SU-DHL-6 (cell line): ENCODE data around the gene NTSR2.

Source experiments
- H2AFZ ChIP-seq: fragments of 200-600 bp; sonication (generic); 2 replicates; pipeline ENCODE4 v1.6.1; 2014; ENCODE audit warnings: low read depth, mild to moderate bottlenecking, moderate library complexity, mixed read lengths, antibody characterized with exemption, low read length; ENCODE audit not compliant: severe bottlenecking
- H3F3A ChIP-seq: fragments of 200-600 bp; shearing (Covaris generic); 2 replicates; pipeline ENCODE4 v1.6.0; 2016; ENCODE audit warnings: antibody characterized with exemption, mild to moderate bottlenecking; ENCODE audit not compliant: insufficient read depth
- H3K27ac ChIP-seq: fragments of 200-600 bp; sonication (generic); 2 replicates; pipeline ENCODE4 v1.5.1; 2016; ENCODE audit warnings: low read depth, mild to moderate bottlenecking, low read length, moderate library complexity, mixed read lengths
- H3K27me3 ChIP-seq: fragments of 200-600 bp; sonication (generic), shearing (Covaris generic); 2 replicates; pipeline ENCODE4 v1.6.0; 2014; ENCODE audit warnings: mild to moderate bottlenecking, low read length
- H3K36me3 ChIP-seq: fragments of 200-600 bp; sonication (generic); 2 replicates; pipeline ENCODE4 v1.6.1; 2014; ENCODE audit warnings: mild to moderate bottlenecking, low read length, mixed read lengths
- H3K4me2 ChIP-seq: fragments of 300-600, 200-600 bp; shearing (Covaris generic), sonication (generic); 2 replicates; pipeline ENCODE4 v1.6.0; 2014; ENCODE audit warnings: low read length, low read depth, mild to moderate bottlenecking; ENCODE audit not compliant: poor library complexity, severe bottlenecking
- H3K4me3 ChIP-seq: fragments of 200-600 bp; sonication (generic); 2 replicates; pipeline ENCODE4 v1.5.1; 2014; ENCODE audit warnings: antibody characterized with exemption, low read length, mild to moderate bottlenecking, mixed read lengths; ENCODE audit not compliant: insufficient read depth, poor library complexity, severe bottlenecking
- H3K79me2 ChIP-seq: fragments of 200-600 bp; sonication (generic); 2 replicates; pipeline ENCODE4 v1.6.1; 2014; ENCODE audit warnings: mild to moderate bottlenecking, low read length, moderate library complexity; ENCODE audit not compliant: insufficient read depth
- H3K9ac ChIP-seq: fragments of 200-600 bp; sonication (generic); 2 replicates; pipeline ENCODE4 v1.7.0; 2014; ENCODE audit warnings: mild to moderate bottlenecking, low read length
- H3K9me2 ChIP-seq: fragments of 200-600 bp; sonication (generic); replicated peaks from 2 replicates; pipeline ENCODE4 v1.6.1; 2014; ENCODE audit warnings: low read length; ENCODE audit not compliant: insufficient read depth
- H3K9me3 ChIP-seq: fragments of 200-600 bp; sonication (generic); 2 replicates; pipeline ENCODE4 v1.6.1; 2014; ENCODE audit warnings: low read length, mixed read lengths; ENCODE audit not compliant: insufficient read depth
- H4K20me1 ChIP-seq: fragments of 200-600 bp; sonication (generic); 2 replicates; pipeline ENCODE4 v1.6.1; 2014; ENCODE audit warnings: low read depth, mild to moderate bottlenecking, antibody characterized with exemption, low read length, moderate library complexity, mixed read lengths
- EZH2phosphoT487 ChIP-seq: fragments of 200-600 bp; sonication (generic), shearing (Covaris generic); conservative IDR thresholded peaks from 2 replicates; pipeline ENCODE4 v1.6.1; 2018; ENCODE audit warnings: mild to moderate bottlenecking, antibody characterized with exemption, low read length, moderate library complexity, mixed read lengths
- TF ChIP-seq, protein P1 (sequence below): fragments of 200-600 bp; sonication (generic); IDR thresholded peaks from one replicate; pipeline ENCODE4 v1.5.1; 2017; ENCODE audit warnings: antibody characterized with exemption, mild to moderate bottlenecking, low read length, moderate library complexity; ENCODE audit not compliant: insufficient read depth, poor library complexity, severe bottlenecking

Gene NTSR2

DNA sequence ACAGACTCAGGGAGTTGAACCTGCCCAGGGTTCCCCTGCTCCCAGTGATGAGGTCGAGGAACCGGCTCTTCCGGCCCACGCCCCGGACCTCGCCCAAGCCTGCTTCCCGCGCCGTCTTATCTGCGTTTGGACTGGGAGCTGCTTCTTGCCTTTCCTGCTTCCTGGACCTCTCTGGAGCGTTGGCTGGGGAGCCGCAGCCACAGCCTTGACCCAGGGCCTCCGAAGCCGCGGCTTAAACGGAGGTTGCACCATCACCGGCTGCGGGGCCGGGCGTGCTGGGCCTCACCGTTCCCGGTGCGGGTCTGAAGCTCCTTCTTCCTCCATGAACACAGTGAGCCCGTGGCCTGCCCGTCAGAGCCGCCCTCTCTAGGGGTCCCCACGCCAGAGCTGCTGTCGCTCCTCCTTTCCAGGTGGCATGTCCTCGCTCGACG is 13.3 kb downstream of the NTSR2 start:
- TF ChIP-seq, protein P1, sequence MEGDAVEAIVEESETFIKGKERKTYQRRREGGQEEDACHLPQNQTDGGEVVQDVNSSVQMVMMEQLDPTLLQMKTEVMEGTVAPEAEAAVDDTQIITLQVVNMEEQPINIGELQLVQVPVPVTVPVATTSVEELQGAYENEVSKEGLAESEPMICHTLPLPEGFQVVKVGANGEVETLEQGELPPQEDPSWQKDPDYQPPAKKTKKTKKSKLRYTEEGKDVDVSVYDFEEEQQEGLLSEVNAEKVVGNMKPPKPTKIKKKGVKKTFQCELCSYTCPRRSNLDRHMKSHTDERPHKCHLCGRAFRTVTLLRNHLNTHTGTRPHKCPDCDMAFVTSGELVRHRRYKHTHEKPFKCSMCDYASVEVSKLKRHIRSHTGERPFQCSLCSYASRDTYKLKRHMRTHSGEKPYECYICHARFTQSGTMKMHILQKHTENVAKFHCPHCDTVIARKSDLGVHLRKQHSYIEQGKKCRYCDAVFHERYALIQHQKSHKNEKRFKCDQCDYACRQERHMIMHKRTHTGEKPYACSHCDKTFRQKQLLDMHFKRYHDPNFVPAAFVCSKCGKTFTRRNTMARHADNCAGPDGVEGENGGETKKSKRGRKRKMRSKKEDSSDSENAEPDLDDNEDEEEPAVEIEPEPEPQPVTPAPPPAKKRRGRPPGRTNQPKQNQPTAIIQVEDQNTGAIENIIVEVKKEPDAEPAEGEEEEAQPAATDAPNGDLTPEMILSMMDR = no peak
- no peak for TF ChIP-seq EZH2phosphoT487
- H3K4me2 ChIP-seq = no peak overlapping the region
- no peaks in the 10 kb centered on the region for H3K79me2 ChIP-seq
- H3K27me3 ChIP-seq = no peaks in the 10 kb centered on the region
- H3F3A ChIP-seq = no peaks in the 10 kb centered on the region
- no peak overlapping the region for H3K27ac ChIP-seq
- H3K9me3 ChIP-seq = no peaks in the 10 kb centered on the region
- no peak overlapping the region for H3K9ac ChIP-seq
- H2AFZ ChIP-seq = no peak overlapping the region
- no peaks in the 10 kb centered on the region for H4K20me1 ChIP-seq
- no peaks in the 10 kb centered on the region for H3K9me2 ChIP-seq
- no peak overlapping the region for H3K4me3 ChIP-seq
- H3K36me3 ChIP-seq = no peaks in the 10 kb centered on the region

- TF ChIP-seq, protein P1 = no peak
- no peak for TF ChIP-seq EZH2phosphoT487
- Histone ChIP-seq H3K27me3 (no peaks in the 10 kb centered on the region), H3K4me3 (no peak overlapping the region), H3K9ac (no peak overlapping the region), H4K20me1 (no peaks in the 10 kb centered on the region), H3K36me3 (no peaks in the 10 kb centered on the region), H3F3A (no peaks in the 10 kb centered on the region), H3K9me2 (no peaks in the 10 kb centered on the region), H3K4me2 (no peak overlapping the region), H3K9me3 (no peaks in the 10 kb centered on the region), H3K27ac (no peak overlapping the region), H2AFZ (no peak overlapping the region), H3K79me2 (no peaks in the 10 kb centered on the region)
These were observed 13.7 kb downstream of the NTSR2 start for GRCh38 chr2:11656252-11656651.

DNA sequence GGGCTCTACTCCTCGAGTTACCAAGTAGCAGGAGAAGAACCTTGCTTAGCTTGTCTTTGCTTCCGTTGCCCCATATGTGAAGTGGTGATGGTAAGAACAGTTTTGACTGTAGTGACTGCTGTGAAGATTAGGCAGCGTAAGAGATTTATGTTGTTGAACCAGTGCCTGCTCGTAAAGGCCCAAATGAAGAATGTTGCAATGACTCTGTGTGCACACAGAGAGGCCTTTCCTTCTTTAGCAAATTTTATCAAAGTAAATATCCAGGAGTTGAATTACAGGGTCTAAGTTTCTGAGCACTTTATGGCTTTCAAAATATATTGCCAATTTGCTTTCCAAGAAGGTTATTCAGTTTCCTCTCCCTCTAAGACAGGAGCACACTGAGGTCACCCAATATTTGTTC is 14.5 kb downstream of the NTSR2 start:
- Histone ChIP-seq H3K4me3 (no peak overlapping the region), H3F3A (no peaks in the 10 kb centered on the region), H4K20me1 (no peaks in the 10 kb centered on the region), H2AFZ (no peak overlapping the region), H3K36me3 (no peaks in the 10 kb centered on the region), H3K27ac (no peak overlapping the region), H3K79me2 (no peaks in the 10 kb centered on the region), H3K9me3 (no peaks in the 10 kb centered on the region), H3K9me2 (no peaks in the 10 kb centered on the region), H3K27me3 (no peaks in the 10 kb centered on the region), H3K9ac (no peak overlapping the region), H3K4me2 (no peak overlapping the region)
- no peak for TF ChIP-seq EZH2phosphoT487
- TF ChIP-seq, protein P1 = no peak
